Right lobe of liver (tissue), 4 donors: ENCODE results near the gene CYP2W1.

Experiments used
- POLR2A ChIP-seq: fragments of 450-650 bp; IDR thresholded peaks from one replicate; pipeline ENCODE4 v1.6.1; 2017; ENCODE audit warnings: antibody characterized with exemption, mild to moderate bottlenecking
- TF ChIP-seq, protein P1 (sequence below), 4 donors: fragments of 200-600 bp in 3 of 4; fragments of 450-650 bp in 1 of 4; IDR thresholded peaks; one replicate each; pipeline versions ENCODE4 v1.5.1 to v1.8.0; 2016 to 2022; ENCODE audit warnings: antibody characterized with exemption in 4 of 4, mild to moderate bottlenecking in 2 of 4
- donor health status: DM: no; HTN: no; CAD: no.
- donor health status: DM: no; HTN: no; CAD: no.
- donor health status: DM: no; HTN: yes; CAD: no.

- TF ChIP-seq, protein P1, sequence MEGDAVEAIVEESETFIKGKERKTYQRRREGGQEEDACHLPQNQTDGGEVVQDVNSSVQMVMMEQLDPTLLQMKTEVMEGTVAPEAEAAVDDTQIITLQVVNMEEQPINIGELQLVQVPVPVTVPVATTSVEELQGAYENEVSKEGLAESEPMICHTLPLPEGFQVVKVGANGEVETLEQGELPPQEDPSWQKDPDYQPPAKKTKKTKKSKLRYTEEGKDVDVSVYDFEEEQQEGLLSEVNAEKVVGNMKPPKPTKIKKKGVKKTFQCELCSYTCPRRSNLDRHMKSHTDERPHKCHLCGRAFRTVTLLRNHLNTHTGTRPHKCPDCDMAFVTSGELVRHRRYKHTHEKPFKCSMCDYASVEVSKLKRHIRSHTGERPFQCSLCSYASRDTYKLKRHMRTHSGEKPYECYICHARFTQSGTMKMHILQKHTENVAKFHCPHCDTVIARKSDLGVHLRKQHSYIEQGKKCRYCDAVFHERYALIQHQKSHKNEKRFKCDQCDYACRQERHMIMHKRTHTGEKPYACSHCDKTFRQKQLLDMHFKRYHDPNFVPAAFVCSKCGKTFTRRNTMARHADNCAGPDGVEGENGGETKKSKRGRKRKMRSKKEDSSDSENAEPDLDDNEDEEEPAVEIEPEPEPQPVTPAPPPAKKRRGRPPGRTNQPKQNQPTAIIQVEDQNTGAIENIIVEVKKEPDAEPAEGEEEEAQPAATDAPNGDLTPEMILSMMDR (IDR thresholded peaks at IDR 0.05) = no peak
- TF ChIP-seq POLR2A = no peak
These were observed 4.4 kb upstream of the CYP2W1 start for GRCh38 chr7:978416-979091.
